Keratinocyte (primary cell): ENCODE measurements around the gene SLC24A5. TPM values are rescaled to one million over a fixed set of nuclear protein-coding genes. Genes with fewer than 3 reads are reported as not detected.

Experiments used
- DNase-seq: peaks from one replicate; pipeline ENCODE4 v3.0.0-alpha.2; 2011; ENCODE audit warnings: low read depth, missing footprints, low spot score
- FAIRE-seq: peaks from 2 replicates; lab custom pipeline; 2011; peaks lifted over from hg19 to GRCh38; lab: Jason Lieb, UNC
- H2AFZ ChIP-seq: 2 replicates; pipeline ENCODE4 v1.6.0; 2012; ENCODE audit warnings: low read length, control low read depth, inconsistent platforms; ENCODE audit not compliant: control insufficient read depth
- H3K27ac ChIP-seq: 2 replicates; pipeline ENCODE4 v1.5.1; 2011; ENCODE audit warnings: low read length; ENCODE audit not compliant: control insufficient read depth, insufficient read depth
- H3K27me3 ChIP-seq: 3 replicates; pipeline ENCODE4 v1.6.0; 2011; ENCODE audit warnings: low read length; ENCODE audit not compliant: control insufficient read depth, insufficient read depth; ENCODE audit errors: extremely low read depth
- H3K36me3 ChIP-seq, 2 experiments: 2 replicates in 1 of 2; 3 replicates in 1 of 2; pipeline ENCODE4 v1.5.1; 2011; ENCODE audit warnings: low read length in 2 of 2, mild to moderate bottlenecking in 1 of 2; ENCODE audit not compliant: control insufficient read depth in 2 of 2, insufficient read depth in 2 of 2; ENCODE audit errors: extremely low read depth in 1 of 2
- H3K4me1 ChIP-seq: 3 replicates; pipeline ENCODE4 v1.5.1; 2011; ENCODE audit warnings: low read length; ENCODE audit not compliant: control insufficient read depth, insufficient read depth; ENCODE audit errors: extremely low read depth
- H3K4me2 ChIP-seq: 3 replicates; pipeline ENCODE4 v1.6.0; 2011; ENCODE audit warnings: low read depth, low read length; ENCODE audit not compliant: control insufficient read depth, insufficient read depth; ENCODE audit errors: extremely low read depth
- H3K4me3 ChIP-seq, 3 experiments: fragments of 200-600 bp in 1 of 3; sonication (generic) in 1 of 3; 2 replicates in 2 of 3; 3 replicates in 1 of 3; pipeline ENCODE4 v1.5.1; 2011 to 2016; ENCODE audit warnings: low read length in 3 of 3, mild to moderate bottlenecking in 3 of 3, control low read depth in 2 of 3, inconsistent platforms in 1 of 3, low read depth in 1 of 3, mixed read lengths in 1 of 3, mixed run types in 1 of 3, moderate library complexity in 1 of 3; ENCODE audit not compliant: control insufficient read depth in 2 of 3, insufficient read depth in 2 of 3; ENCODE audit errors: extremely low read depth in 1 of 3
- H3K79me2 ChIP-seq: 2 replicates; pipeline ENCODE4 v1.6.0; 2012; ENCODE audit warnings: low read length; ENCODE audit not compliant: control insufficient read depth, insufficient read depth
- H3K9ac ChIP-seq: 3 replicates; pipeline ENCODE4 v1.6.0; 2011; ENCODE audit warnings: low read length; ENCODE audit not compliant: control insufficient read depth, insufficient read depth; ENCODE audit errors: extremely low read depth
- H3K9me1 ChIP-seq: 3 replicates; pipeline ENCODE4 v1.6.0; 2011; ENCODE audit warnings: low read length; ENCODE audit not compliant: control insufficient read depth, insufficient read depth; ENCODE audit errors: extremely low read depth
- H3K9me3 ChIP-seq: 2 replicates; pipeline ENCODE4 v1.5.1; 2012; ENCODE audit warnings: low read depth, low read length; ENCODE audit not compliant: control insufficient read depth
- H4K20me1 ChIP-seq: 3 replicates; pipeline ENCODE4 v1.6.0; 2011; ENCODE audit warnings: low read length; ENCODE audit not compliant: control insufficient read depth, insufficient read depth; ENCODE audit errors: extremely low read depth
- CTCF ChIP-seq, 3 experiments: IDR thresholded peaks in 1 of 3; conservative IDR thresholded peaks in 1 of 3; optimal IDR thresholded peaks in 1 of 3; 2 replicates in 2 of 3; 3 replicates in 1 of 3; pipeline versions ENCODE3 to v1.5.1; 2011; ENCODE audit warnings: low read length in 3 of 3, mild to moderate bottlenecking in 3 of 3, moderate library complexity in 2 of 3, control low read depth in 1 of 3, inconsistent platforms in 1 of 3; ENCODE audit not compliant: insufficient read depth in 2 of 3; ENCODE audit errors: extremely low read depth in 1 of 3
- EZH2 ChIP-seq: IDR thresholded peaks from one replicate; pipeline ENCODE4 v1.6.1; 2012; ENCODE audit warnings: inconsistent platforms, mild to moderate bottlenecking, low read length, moderate library complexity
- dilution Hi-C: fragments of 300-500 bp; cut with MboI; formaldehyde crosslinking; loops from one replicate; pipeline ENCODE4 v1.7.0; 2020; ENCODE audit warnings: low sequenced_read_pairs; ENCODE audit not compliant: extremely low pct_ligation_motif_present
- polyA plus RNA-seq, 5 experiments: library from polyadenylated mRNA; depleted of rRNA in 3 of 5; stranded (reverse) in 3 of 5; stranded (forward) in 1 of 5; unstranded in 1 of 5; fragments of >200 nt; gene quantifications; 1 replicate in 1 of 5; 2 replicates in 3 of 5; 3 replicates in 1 of 5; pipeline versions ENCODE4 v1.2.1 to v1.2.3, GENCODE V29; 2011 to 2012; ENCODE audit warnings: missing spikeins in 2 of 5, low read depth in 1 of 5, low replicate concordance in 1 of 5

The SLC24A5 gene
- polyA plus RNA-seq, 1 donor (not counting 4 experiments of a cell fraction or from before 2014, with no cell fraction given): 0.04 TPM

- Histone ChIP-seq H3K27ac (peak overlapping the region; percentile 52), H2AFZ (no peak overlapping the region), H3K9me3 (no peaks in the 10 kb centered on the region), H3K27me3 (no peaks in the 10 kb centered on the region), H4K20me1 (no peaks in the 10 kb centered on the region), H3K4me1 (peaks cover 13% of the 10 kb centered on the region), H3K4me3 (no peak overlapping the region), H3K9me1 (no peaks in the 10 kb centered on the region), H3K9ac (no peak overlapping the region), H3K4me2 (peak overlapping the region; percentile 36), H3K79me2 (no peaks in the 10 kb centered on the region), H3K36me3 (no peaks in the 10 kb centered on the region)
- DNase-seq: peak; percentile 57
- dilution Hi-C loops: no loop called here
- peak; percentile 92 for FAIRE-seq
- no peak for TF ChIP-seq EZH2
- TF ChIP-seq CTCF (optimal IDR thresholded peaks at IDR 0.05 in 1 of 3, IDR thresholded peaks at IDR 0.05 in 1 of 3, conservative IDR thresholded peaks at IDR 0.05 in 1 of 3; ENCODE audit: extremely low read depth in 1 of 3, insufficient read depth in 2 of 3, low read length in 3 of 3): no peak
Measured at GRCh38 chr15:48096813-48097212, 24.0 kb upstream of the SLC24A5 start.

- no peaks in the 10 kb centered on the region for H3K9me1 ChIP-seq
- no peak overlapping the region for H3K4me3 ChIP-seq
- no peak overlapping the region for H3K9ac ChIP-seq
- FAIRE-seq: no peak
- peak overlapping the region; percentile 30 for H3K27ac ChIP-seq
- H3K4me1 ChIP-seq: peaks cover 13% of the 10 kb centered on the region
- H3K79me2 ChIP-seq: no peaks in the 10 kb centered on the region
- no peak overlapping the region for H2AFZ ChIP-seq
- no peaks in the 10 kb centered on the region for H3K27me3 ChIP-seq
- no peak for DNase-seq
- H3K9me3 ChIP-seq: no peaks in the 10 kb centered on the region
- no peaks in the 10 kb centered on the region for H4K20me1 ChIP-seq
- dilution Hi-C loops: no loop called here
- H3K4me2 ChIP-seq: no peak overlapping the region
- TF ChIP-seq CTCF (optimal IDR thresholded peaks at IDR 0.05 in 1 of 3, IDR thresholded peaks at IDR 0.05 in 1 of 3, conservative IDR thresholded peaks at IDR 0.05 in 1 of 3; ENCODE audit: extremely low read depth in 1 of 3, insufficient read depth in 2 of 3, low read length in 3 of 3): no peak
- no peak for TF ChIP-seq EZH2
- no peaks in the 10 kb centered on the region for H3K36me3 ChIP-seq
Measured at GRCh38 chr15:48097264-48097663, 23.5 kb upstream of the SLC24A5 start.
